GM12878 (cell line): ENCODE data around the gene MCAT. TPM values are rescaled to one million over a fixed set of nuclear protein-coding genes. Genes with fewer than 3 reads are reported as not detected.

Source experiments
- ATAC-seq: fragments of 200-7000 bp; cut with Tn5 transposase; 3 replicates; pipeline ENCODE4 v1.9.1; 2020; ENCODE audit warnings: mild to moderate bottlenecking, moderate library complexity
- BruUV-seq: library from RNA; stranded (reverse); fragments of 400-500 nt; replicated peaks from 2 replicates; lab custom pipeline; 2021; lab: Mats Ljungman, UMichigan
- CTCF ChIA-PET: fragments of 300-600 bp; sonication (Branson Sonifier 250); formaldehyde crosslinking; extraction: SDS; loops from one replicate; lab custom pipeline; 2021; ENCODE audit warnings: inconsistent platforms; lab: Yijun Ruan, JAX
- POLR2A ChIA-PET: fragments of 350-600 bp; formaldehyde crosslinking; extraction: SDS; loops from one replicate; lab custom pipeline; 2021; ENCODE audit warnings: inconsistent platforms; lab: Charles Lee
- RAD21 ChIA-PET: fragments of 300-600 bp; sonication (Branson Sonifier 250); formaldehyde crosslinking; loops from one replicate; lab custom pipeline; 2023; ENCODE audit warnings: antibody characterized with exemption; ENCODE audit not compliant: unreplicated experiment; lab: Charles Lee
- SMC1A ChIA-PET: fragments of 300-600 bp; sonication (Branson Sonifier 250); formaldehyde crosslinking; loops from one replicate; lab custom pipeline; 2023; ENCODE audit not compliant: unreplicated experiment, uncharacterized antibody; lab: Charles Lee
- DNase-seq: peaks from one replicate; pipeline ENCODE4 v3.0.0-alpha.2; 2011; ENCODE audit warnings: low read depth, low spot score
- FAIRE-seq: peaks from 3 replicates; lab custom pipeline; 2011; peaks lifted over from hg19 to GRCh38; lab: Jason Lieb, UNC
- H2AFZ ChIP-seq: 2 replicates; pipeline ENCODE4 v1.6.0; 2011; ENCODE audit warnings: low read depth, low read length, control low read depth; ENCODE audit not compliant: control insufficient read depth
- H3K27ac ChIP-seq: 2 replicates; pipeline ENCODE4 v1.5.1; 2011; ENCODE audit warnings: control low read depth; ENCODE audit not compliant: control insufficient read depth, insufficient read depth
- H3K27me3 ChIP-seq, 2 experiments: replicated peaks in 1 of 2; 2 replicates each; pipeline versions ENCODE4 v1.6.0 to v1.6.1; 2011; ENCODE audit warnings: low read length in 1 of 2; ENCODE audit not compliant: control insufficient read depth in 2 of 2, insufficient read depth in 2 of 2
- H3K36me3 ChIP-seq, 2 experiments: 2 replicates each; pipeline ENCODE4 v1.5.1; 2011; ENCODE audit warnings: low read length in 1 of 2; ENCODE audit not compliant: control insufficient read depth in 2 of 2, insufficient read depth in 2 of 2
- H3K4me1 ChIP-seq: 2 replicates; pipeline ENCODE4 v1.6.1; 2011; ENCODE audit warnings: mild to moderate bottlenecking, low read length, moderate library complexity, mixed read lengths; ENCODE audit not compliant: control insufficient read depth, insufficient read depth
- H3K4me2 ChIP-seq: 2 replicates; pipeline ENCODE4 v1.6.0; 2011; ENCODE audit warnings: control low read depth; ENCODE audit not compliant: control insufficient read depth, insufficient read depth
- H3K4me3 ChIP-seq: fragments of 200-600 bp; sonication (generic); 2 replicates; pipeline ENCODE4 v1.5.1; 2016
- H3K79me2 ChIP-seq: 2 replicates; pipeline ENCODE4 v1.6.0; 2011; ENCODE audit warnings: low read length; ENCODE audit not compliant: control insufficient read depth, insufficient read depth
- H3K9ac ChIP-seq: 2 replicates; pipeline ENCODE4 v1.8.0; 2011; ENCODE audit warnings: low read length, control low read depth, mixed read lengths; ENCODE audit not compliant: control insufficient read depth, insufficient read depth
- H3K9me3 ChIP-seq: replicated peaks from 3 replicates; pipeline ENCODE4 v1.5.1; 2011; ENCODE audit warnings: mild to moderate bottlenecking, low read length; ENCODE audit not compliant: control insufficient read depth, insufficient read depth
- H4K20me1 ChIP-seq: 2 replicates; pipeline ENCODE4 v1.6.0; 2011; ENCODE audit not compliant: control insufficient read depth, insufficient read depth
- BHLHE40 ChIP-seq, 2 experiments: fragments of 450-650 bp in 1 of 2; IDR thresholded peaks; 2 replicates each; pipeline ENCODE4 v1.6.1; 2011 to 2017; ENCODE audit warnings: low read depth in 2 of 2, borderline replicate concordance in 1 of 2, improper control_type of control experiment in 1 of 2, low read length in 1 of 2, mild to moderate bottlenecking in 1 of 2
- CTCF ChIP-seq, 3 experiments: IDR thresholded peaks in 2 of 3; conservative IDR thresholded peaks in 1 of 3; 2 replicates each; pipeline ENCODE4 v1.5.1; 2011; ENCODE audit warnings: low read depth in 3 of 3, low read length in 3 of 3, mild to moderate bottlenecking in 3 of 3, control low read depth in 2 of 3, moderate library complexity in 2 of 3, inconsistent platforms in 1 of 3, mixed read lengths in 1 of 3; ENCODE audit not compliant: control insufficient read depth in 2 of 3, insufficient read depth in 1 of 3; ENCODE audit errors: extremely low read depth in 1 of 3
- E2F8 ChIP-seq: fragments of 450-650 bp; IDR thresholded peaks from 2 replicates; pipeline ENCODE4 v1.6.1; 2018; ENCODE audit warnings: mild to moderate bottlenecking, low read depth, moderate library complexity; ENCODE audit not compliant: partially characterized antibody
- EGR1 ChIP-seq, 2 experiments: IDR thresholded peaks; 1 replicate in 1 of 2; 2 replicates in 1 of 2; pipeline ENCODE4 v1.6.1; 2011 to 2012; ENCODE audit warnings: low read depth in 2 of 2, low read length in 2 of 2, borderline replicate concordance in 1 of 2, mild to moderate bottlenecking in 1 of 2, moderate library complexity in 1 of 2
- MEF2A ChIP-seq: IDR thresholded peaks from 2 replicates; pipeline ENCODE4 v1.6.1; 2011; ENCODE audit warnings: low read depth, mild to moderate bottlenecking, low read length, moderate library complexity; ENCODE audit not compliant: insufficient read depth
- POLR2A ChIP-seq: IDR thresholded peaks from 2 replicates; pipeline ENCODE4 v1.6.1; 2011; ENCODE audit warnings: low read depth, mild to moderate bottlenecking, low read length
- RAD21 ChIP-seq: IDR thresholded peaks from 2 replicates; pipeline ENCODE4 v1.6.1; 2011; ENCODE audit warnings: mild to moderate bottlenecking, low read depth, low read length, moderate library complexity; ENCODE audit not compliant: insufficient read depth
- SKIL ChIP-seq: fragments of 450-650 bp; IDR thresholded peaks from 2 replicates; pipeline ENCODE4 v1.6.1; 2017; ENCODE audit warnings: mild to moderate bottlenecking, low read depth, inconsistent platforms; ENCODE audit not compliant: poor library complexity, severe bottlenecking
- SMARCA5 ChIP-seq: fragments of 450-650 bp; IDR thresholded peaks from 2 replicates; pipeline ENCODE4 v1.6.1; 2017; ENCODE audit warnings: mild to moderate bottlenecking
- WGBS: methylation state at CpG from one replicate; pipeline ENCODE4 v1.1.6; 2016; ENCODE audit warnings: low lambda C conversion rate; ENCODE audit not compliant: insufficient replicate concordance, insufficient coverage; ENCODE audit errors: missing lambda C conversion rate; 5-methylcytosine and 5-hydroxymethylcytosine counted together
- in situ Hi-C: fragments of 300-500 bp; cut with MboI; formaldehyde crosslinking; loops from 9 replicates; pipeline ENCODE4 v1.14.3; 2018; ENCODE audit warnings: mixed read lengths
- intact Hi-C: fragments of 100-400 bp; cut with micrococcal nuclease; formaldehyde crosslinking; loops from one replicate; pipeline ENCODE4 v1.14.2; 2022; ENCODE audit not compliant: unreplicated experiment
- polyA plus RNA-seq, 11 experiments: library from polyadenylated mRNA; depleted of rRNA in 4 of 11; unstranded in 6 of 11; stranded (reverse) in 5 of 11; fragments of >200 nt; fragmentation: Nextera tagmentation in 4 of 11; fragmentation: Illumina TruSeq in 1 of 11; extraction: Ambion mirVana in 4 of 11; extraction: Trizol in 1 of 11; gene quantifications; 1 replicate in 1 of 11; 2 replicates in 10 of 11; pipeline versions ENCODE4 v1.2.1 to v1.2.3, GENCODE V29; 2011 to 2016; ENCODE audit warnings: inconsistent platforms in 2 of 11, missing spikeins in 2 of 11, low read depth in 1 of 11
- total RNA-seq, 4 experiments: library from RNA; depleted of rRNA in 3 of 4; stranded (reverse); fragments of >200 nt in 3 of 4; fragmentation: Illumina TruSeq in 1 of 4; extraction: Trizol in 1 of 4; gene quantifications; 2 replicates each; pipeline versions ENCODE4 v1.2.1 to v1.2.3, GENCODE V29; 2013 to 2021

Gene MCAT
- total and polyA plus RNA-seq, 10 of the 15 experiments (the other 5 are each of a cell fraction or from before 2014, with no cell fraction given), result 3.6 to 29.1 (median 19.3) TPM

- TF ChIP-seq SKIL (no peak), E2F8 (no peak)
Observed at GRCh38 chr22:43110927-43111623, 32.1 kb downstream of the MCAT start (continued).

- peak; percentile 19; the same call in 1 of the 2 replicates for TF ChIP-seq RAD21
- no peak for TF ChIP-seq E2F8
- no peak for TF ChIP-seq MEF2A
- TF ChIP-seq SMARCA5, result no peak
- no peak for TF ChIP-seq EGR1 (IDR thresholded peaks at IDR 0.05; ENCODE audit: borderline replicate concordance in 1 of 2, low read depth in 2 of 2, low read length in 2 of 2)
- 0 out of 4 replicates have a peak, but pooled peaks of 1 of the 2 experiments have one; percentile 65 for TF ChIP-seq BHLHE40 (IDR thresholded peaks at IDR 0.05; ENCODE audit: borderline replicate concordance in 1 of 2, low read depth in 2 of 2, low read length in 1 of 2)
- TF ChIP-seq POLR2A, result peak; percentile 77
- TF ChIP-seq CTCF (IDR thresholded peaks at IDR 0.05 in 2 of 3, conservative IDR thresholded peaks at IDR 0.05 in 1 of 3; ENCODE audit: control insufficient read depth in 2 of 3, extremely low read depth in 1 of 3, insufficient read depth in 1 of 3, low read depth in 3 of 3, low read length in 3 of 3), result peak; percentile 24 to 37 (median 35); a peak in 5 of 6 replicates
- Histone ChIP-seq H4K20me1 (no peaks in the 10 kb centered on the region), H3K79me2 (no peaks in the 10 kb centered on the region), H3K36me3 (no peaks in the 10 kb centered on the region), H3K9me3 (no peaks in the 10 kb centered on the region), H3K4me1 (peaks cover 11% of the 10 kb centered on the region), H3K27ac (no peak within 1 kb of the TSS), H3K9ac (peak within 1 kb of the TSS; percentile 56; the same call in 1 of the 2 replicates), H3K27me3 (peaks cover 0 to 6% of the 10 kb centered on the region in 2 experiments; a peak in 3 of 4 replicates), H3K4me3 (peak within 1 kb of the TSS; percentile 72), H2AFZ (peak within 1 kb of the TSS; percentile 80), H3K4me2 (peak within 1 kb of the TSS; percentile 98)
- intact Hi-C loops (no loop called here), in situ Hi-C loops (no loop called here)
- RAD21 ChIA-PET, result no interaction called here
- POLR2A ChIA-PET, result no interaction called here
- WGBS, result 1% methylated on average over 42 of the region's 49 CpGs
- SMC1A ChIA-PET, result interaction anchor here (0.7 kb wide), 1 partner anchor 405 kb away, joined by 3 read pairs; no protein-coding TSS in a partner anchor
- DNase-seq (no peak), FAIRE-seq (no peak), ATAC-seq (peak; percentile 76)
- CTCF ChIA-PET, result interaction anchor here (0.9 to 1.3 kb wide), 2 partner anchors 26 to 28 kb away, joined by 3 to 5 read pairs; no protein-coding TSS in a partner anchor
- no TSS peak for BruUV-seq
Observed at GRCh38 chr22:43110444-43110926, 32.7 kb downstream of the MCAT start, which contains the start of gene BIK. TSS of gene BIK (plus strand) at chr22:43110750. CDS start at chr22:43124023, 13,273 bp downstream.
